ENCODE results near the gene TTC7B. TPM values are rescaled to one million over a fixed set of nuclear protein-coding genes. Genes with fewer than 3 reads are reported as not detected.

TTC7B gene
- total RNA-seq, 2 experiments from 2014 or later: 4.9 to 8.3 TPM

GRCh38 chr14:90576981-90577660 is 239.1 kb downstream of the TTC7B start:
- no peak for ATAC-seq
- H3K36me3 Mint-ChIP-seq: no peaks in the 10 kb centered on the region
- H3K4me3 Mint-ChIP-seq: no peak overlapping the region
- H3K4me1 Mint-ChIP-seq: peaks cover 3% of the 10 kb centered on the region
- no peak for DNase-seq
- no peaks in the 10 kb centered on the region for H3K27me3 Mint-ChIP-seq
- CTCF ChIA-PET: no interaction called here
- H3K27ac Mint-ChIP-seq: no peak overlapping the region
- no peaks in the 10 kb centered on the region for H3K9me3 Mint-ChIP-seq (ENCODE audit: low read depth)

DNA sequence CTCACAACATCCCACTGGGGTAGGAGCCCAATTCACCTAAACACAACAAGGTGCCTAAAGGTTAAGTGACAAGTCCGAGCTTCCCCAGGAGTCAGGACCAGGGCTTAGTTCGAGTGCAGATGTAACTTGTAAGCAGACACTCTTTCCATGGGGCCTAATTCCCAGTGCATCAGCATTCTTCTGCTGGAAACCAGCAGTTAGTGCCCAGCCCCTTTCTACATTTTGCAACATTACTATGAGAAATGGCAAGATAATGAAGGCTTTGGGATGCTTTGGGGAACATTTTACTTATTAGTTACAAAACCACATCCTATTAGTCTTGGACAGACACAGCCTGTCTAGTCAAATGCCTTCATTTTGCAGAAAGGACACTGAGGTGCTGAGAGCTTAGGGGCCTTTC is 239.6 kb downstream of the TTC7B start:
- CTCF ChIA-PET: no interaction called here
- Mint-ChIP-seq H3K4me3 (no peak overlapping the region), H3K9me3 (ENCODE audit: low read depth) (no peaks in the 10 kb centered on the region), H3K4me1 (peaks cover 3% of the 10 kb centered on the region), H3K27me3 (no peaks in the 10 kb centered on the region), H3K27ac (no peak overlapping the region), H3K36me3 (no peaks in the 10 kb centered on the region)
- ATAC-seq (no peak), DNase-seq (no peak)

DNA sequence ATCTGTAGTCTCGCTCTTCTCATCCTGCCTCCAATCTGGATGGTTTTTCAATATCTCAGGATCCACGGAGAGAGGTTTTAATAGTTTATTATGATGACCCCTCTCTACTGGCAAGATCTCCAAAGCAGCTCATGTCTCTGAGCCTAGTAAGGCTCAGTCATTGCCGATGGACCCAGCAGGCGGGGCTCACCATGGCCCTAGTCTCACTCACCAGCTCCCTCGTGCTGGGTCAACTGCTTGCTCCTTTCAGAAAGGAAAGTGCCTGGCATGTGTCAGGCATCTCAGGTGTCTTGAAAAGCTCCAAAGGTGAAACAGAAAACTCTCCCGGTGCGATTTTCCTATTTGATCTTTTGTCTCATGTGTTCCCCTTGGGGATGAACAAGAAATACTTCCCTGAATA is 240.4 kb downstream of the TTC7B start:
- CTCF ChIA-PET: no interaction called here
- no peak overlapping the region for H3K4me3 Mint-ChIP-seq
- ATAC-seq: no peak
- no peak overlapping the region for H3K27ac Mint-ChIP-seq
- no peaks in the 10 kb centered on the region for H3K36me3 Mint-ChIP-seq
- peaks cover 3% of the 10 kb centered on the region for H3K4me1 Mint-ChIP-seq
- H3K9me3 Mint-ChIP-seq (ENCODE audit: low read depth): no peaks in the 10 kb centered on the region
- no peaks in the 10 kb centered on the region for H3K27me3 Mint-ChIP-seq
- no peak for DNase-seq

- Mint-ChIP-seq H3K9me3 (ENCODE audit: low read depth) (no peaks in the 10 kb centered on the region), H3K4me1 (peaks cover 3% of the 10 kb centered on the region), H3K36me3 (no peaks in the 10 kb centered on the region), H3K4me3 (no peak overlapping the region), H3K27me3 (no peaks in the 10 kb centered on the region), H3K27ac (no peak overlapping the region)
- ATAC-seq (no peak), DNase-seq (no peak)
- CTCF ChIA-PET: no interaction called here
Observed at GRCh38 chr14:90575336-90575735, 240.9 kb downstream of the TTC7B start.

DNA sequence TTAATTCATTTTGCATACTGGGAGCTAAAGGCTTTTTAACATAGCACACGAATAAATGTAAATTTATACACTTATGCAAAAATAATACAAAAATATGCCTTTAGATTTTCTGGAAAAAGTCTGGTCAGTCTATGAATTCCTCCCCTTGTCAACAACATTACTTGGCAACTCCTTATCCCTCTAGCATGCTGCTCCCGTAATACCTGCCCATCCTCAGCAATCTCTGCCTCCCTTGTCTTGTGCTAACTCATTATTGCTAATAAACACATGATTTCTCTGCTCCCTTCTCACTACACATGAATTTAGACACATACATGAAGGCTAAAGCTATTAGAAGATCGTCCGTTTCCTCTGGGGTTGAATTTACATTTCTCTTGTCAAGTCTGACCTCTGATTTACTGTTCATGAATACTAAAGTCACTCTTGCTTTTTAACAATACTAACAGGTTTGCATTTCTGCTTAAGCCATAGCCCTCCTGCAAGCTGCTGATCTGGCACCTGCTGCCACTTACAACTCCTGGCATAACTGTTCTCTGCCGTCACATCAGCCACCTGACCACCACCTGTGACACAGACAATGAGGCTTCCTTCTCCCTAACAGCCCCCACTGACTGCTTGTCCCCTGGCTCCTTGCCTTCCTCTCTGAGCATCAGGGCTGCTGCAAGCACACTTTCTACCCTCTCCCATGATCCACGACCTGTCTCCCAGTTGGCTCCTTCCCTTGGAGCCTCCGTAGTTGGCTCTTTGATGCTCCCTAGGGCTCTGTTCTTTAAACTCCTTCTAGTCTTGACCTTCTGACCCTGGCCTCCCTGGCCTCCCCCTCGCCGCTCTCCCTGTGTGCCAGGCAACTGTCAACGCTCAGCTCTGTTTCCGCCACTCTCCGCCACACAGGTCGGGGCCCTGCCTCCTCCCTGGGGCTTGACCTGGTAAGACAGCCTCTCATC is 241.8 kb downstream of the TTC7B start:
- DNase-seq (no peak), ATAC-seq (no peak)
- Mint-ChIP-seq H3K27me3 (no peaks in the 10 kb centered on the region), H3K4me1 (peaks cover 3% of the 10 kb centered on the region), H3K36me3 (no peaks in the 10 kb centered on the region), H3K9me3 (ENCODE audit: low read depth) (no peaks in the 10 kb centered on the region), H3K27ac (no peak overlapping the region), H3K4me3 (no peak overlapping the region)
- CTCF ChIA-PET: no interaction called here

DNA sequence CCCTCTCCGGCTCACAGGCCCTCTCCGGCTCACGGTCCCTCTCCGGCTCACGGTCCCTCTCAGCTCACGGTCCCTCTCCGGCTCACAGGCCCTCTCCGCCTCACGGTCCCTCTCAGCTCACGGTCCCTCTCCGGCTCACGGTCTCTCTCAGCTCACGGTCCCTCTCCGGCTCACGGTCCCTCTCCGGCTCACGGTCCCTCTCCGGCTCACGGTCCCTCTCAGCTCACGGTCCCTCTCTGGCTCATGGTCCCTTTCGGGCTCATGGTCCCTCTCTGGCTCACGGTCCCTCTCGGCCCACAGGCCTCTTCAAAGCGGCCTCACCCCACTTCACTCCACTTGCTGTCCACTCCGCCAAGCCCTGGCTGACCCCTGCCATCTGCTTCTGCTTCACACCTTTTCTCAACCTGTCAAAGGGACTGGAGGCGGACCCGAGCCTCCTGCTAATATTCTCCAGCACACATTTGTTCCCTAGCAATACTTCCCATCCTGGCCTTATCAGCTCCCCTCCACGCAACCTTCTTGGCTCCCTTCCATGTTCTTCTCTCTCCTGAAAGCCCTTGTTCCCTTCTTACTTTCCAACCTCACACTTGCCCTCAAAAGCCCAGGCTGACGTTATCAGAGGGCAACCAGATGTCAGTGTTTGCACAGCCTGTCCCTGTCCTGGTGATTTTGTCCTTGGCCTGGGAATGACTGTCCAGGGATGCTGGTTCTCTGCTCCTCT is 242.7 kb downstream of the TTC7B start:
- Mint-ChIP-seq H3K4me1 (peaks cover 4% of the 10 kb centered on the region), H3K4me3 (no peak overlapping the region), H3K27me3 (no peaks in the 10 kb centered on the region), H3K36me3 (no peaks in the 10 kb centered on the region), H3K27ac (no peak overlapping the region), H3K9me3 (ENCODE audit: low read depth) (no peaks in the 10 kb centered on the region)
- CTCF ChIA-PET: no interaction called here
- DNase-seq (no peak), ATAC-seq (no peak)

- Mint-ChIP-seq H3K27ac (no peak overlapping the region), H3K4me3 (no peak overlapping the region), H3K4me1 (peaks cover 9% of the 10 kb centered on the region), H3K36me3 (no peaks in the 10 kb centered on the region), H3K9me3 (ENCODE audit: low read depth) (no peaks in the 10 kb centered on the region), H3K27me3 (no peaks in the 10 kb centered on the region)
- CTCF ChIA-PET: no interaction called here
- DNase-seq: no peak
- no peak for ATAC-seq
Observed at GRCh38 chr14:90572441-90573150, 243.6 kb downstream of the TTC7B start.

GRCh38 chr14:90571149-90571947 is 244.9 kb downstream of the TTC7B start:
- no peaks in the 10 kb centered on the region for H3K36me3 Mint-ChIP-seq
- H3K4me3 Mint-ChIP-seq: no peak overlapping the region
- CTCF ChIA-PET: no interaction called here
- peaks cover 8% of the 10 kb centered on the region for H3K4me1 Mint-ChIP-seq
- no peaks in the 10 kb centered on the region for H3K27me3 Mint-ChIP-seq
- H3K27ac Mint-ChIP-seq: no peak overlapping the region
- ATAC-seq: no peak
- DNase-seq: no peak
- H3K9me3 Mint-ChIP-seq (ENCODE audit: low read depth): no peaks in the 10 kb centered on the region

GRCh38 chr14:90570461-90570860 is 245.8 kb downstream of the TTC7B start:
- no peak overlapping the region for H3K27ac Mint-ChIP-seq
- no peaks in the 10 kb centered on the region for H3K27me3 Mint-ChIP-seq
- no peaks in the 10 kb centered on the region for H3K9me3 Mint-ChIP-seq (ENCODE audit: low read depth)
- CTCF ChIA-PET: interaction anchor here (0.8 kb wide), 1 partner anchor 20 kb away, joined by 3 read pairs; no protein-coding TSS in a partner anchor
- ATAC-seq: no peak
- no peak overlapping the region for H3K4me3 Mint-ChIP-seq
- DNase-seq: no peak
- peaks cover 8% of the 10 kb centered on the region for H3K4me1 Mint-ChIP-seq
- H3K36me3 Mint-ChIP-seq: no peaks in the 10 kb centered on the region

- Mint-ChIP-seq H3K9me3 (ENCODE audit: low read depth) (no peaks in the 10 kb centered on the region), H3K36me3 (no peaks in the 10 kb centered on the region), H3K27me3 (no peaks in the 10 kb centered on the region), H3K27ac (no peak overlapping the region), H3K4me3 (no peak overlapping the region), H3K4me1 (peaks cover 8% of the 10 kb centered on the region)
- ATAC-seq (no peak), DNase-seq (no peak)
- CTCF ChIA-PET: interaction anchor here (0.8 kb wide), 1 partner anchor 21 kb away, joined by 3 read pairs; no protein-coding TSS in a partner anchor
Observed at GRCh38 chr14:90569606-90570387, 246.4 kb downstream of the TTC7B start.

DNA sequence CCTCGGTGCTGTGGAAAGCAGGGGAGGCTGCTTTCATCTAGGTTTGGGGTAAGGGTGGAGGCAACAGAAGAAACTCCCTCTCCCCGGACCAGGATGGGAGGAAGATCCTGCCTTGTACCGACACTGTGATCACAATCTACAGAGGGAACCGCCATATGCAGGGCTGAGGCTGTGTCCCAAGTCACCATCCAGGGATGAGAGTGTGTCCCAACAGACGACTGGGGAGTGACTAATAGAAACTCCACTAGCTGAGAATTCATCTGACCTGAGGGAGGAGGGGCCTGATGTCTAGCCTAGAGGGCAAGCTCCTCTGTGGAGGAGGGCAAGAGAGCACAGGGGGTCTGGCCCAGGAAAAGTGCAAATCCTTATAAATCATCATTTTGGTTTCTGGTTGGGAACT is 247.0 kb downstream of the TTC7B start:
- H3K4me1 Mint-ChIP-seq: peaks cover 8% of the 10 kb centered on the region

DNA sequence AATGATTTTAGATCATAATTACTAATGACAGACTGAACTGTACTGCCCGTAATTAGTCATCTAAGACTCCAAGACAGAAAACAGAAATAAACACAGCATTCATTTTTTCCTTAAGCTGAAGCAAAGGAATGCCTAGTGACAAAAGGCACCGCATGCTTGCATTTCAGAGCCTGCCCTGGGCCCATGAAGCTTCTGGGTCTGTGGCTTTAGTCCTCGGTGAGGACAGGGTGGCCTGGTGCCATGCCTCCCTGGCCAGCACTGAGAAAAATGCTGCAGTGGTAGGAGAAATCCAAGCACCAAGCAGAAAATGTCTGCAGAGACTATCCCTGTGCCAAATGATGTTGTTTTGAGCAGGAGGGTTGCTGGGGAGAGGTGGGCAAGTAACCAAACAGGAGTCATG is 247.8 kb downstream of the TTC7B start:
- Mint-ChIP-seq H3K9me3 (ENCODE audit: low read depth) (no peaks in the 10 kb centered on the region), H3K27me3 (no peaks in the 10 kb centered on the region), H3K36me3 (no peaks in the 10 kb centered on the region), H3K4me3 (no peak overlapping the region), H3K4me1 (peaks cover 8% of the 10 kb centered on the region), H3K27ac (no peak overlapping the region)
- DNase-seq: no peak
- CTCF ChIA-PET: no interaction called here
- ATAC-seq: no peak

More for the DNA sequence above, 247.0 kb downstream of the TTC7B start:
- no peaks in the 10 kb centered on the region for H3K36me3 Mint-ChIP-seq
- CTCF ChIA-PET: no interaction called here
- no peak overlapping the region for H3K27ac Mint-ChIP-seq
- H3K9me3 Mint-ChIP-seq (ENCODE audit: low read depth): no peaks in the 10 kb centered on the region
- no peaks in the 10 kb centered on the region for H3K27me3 Mint-ChIP-seq
- DNase-seq (no peak), ATAC-seq (no peak)
- H3K4me3 Mint-ChIP-seq: no peak overlapping the region

All from activated CD8-positive, alpha-beta memory T cell treated with anti-CD3 and anti-CD28 coated beads, Interleukin-2, amount 10 ng/mL, durations not matched to agents 7 days and 5 days (primary cell).